Mucosa of descending colon (tissue), 3 donors: ENCODE measurements around the gene SEMA6B. TPM values are rescaled to one million over a fixed set of nuclear protein-coding genes. Genes with fewer than 3 reads are reported as not detected.

Experiments
- ATAC-seq: fragments of 200-7000 bp; cut with Tn5 transposase; one replicate; pipeline ENCODE4 v1.9.1; 2020; ENCODE audit warnings: mild to moderate bottlenecking, moderate library complexity
- DNase-seq, 3 donors: peaks; one replicate each; pipeline ENCODE4 v3.0.0-alpha.2; 2020
- H3K36me3 ChIP-seq: fragments of 200-600 bp; one replicate; pipeline ENCODE4 v1.8.0; 2021; ENCODE audit warnings: low read depth, mild to moderate bottlenecking
- H3K4me1 ChIP-seq: fragments of 200-600 bp; one replicate; pipeline ENCODE4 v1.8.0; 2021; ENCODE audit warnings: low read depth, mild to moderate bottlenecking
- H3K4me3 ChIP-seq: fragments of 200-600 bp; one replicate; pipeline ENCODE4 v1.8.0; 2021; ENCODE audit warnings: mild to moderate bottlenecking
- H3K9me3 ChIP-seq: fragments of 200-600 bp; one replicate; pipeline ENCODE4 v1.8.0; 2021; ENCODE audit warnings: mild to moderate bottlenecking
- CTCF ChIP-seq: fragments of 200-600 bp; IDR thresholded peaks from one replicate; pipeline ENCODE4 v1.8.0; 2022; ENCODE audit warnings: antibody characterized with exemption, mild to moderate bottlenecking
- intact Hi-C, 2 donors: fragments of 100-400 bp; cut with DNase I in 1 of 2; cut with micrococcal nuclease in 1 of 2; formaldehyde crosslinking; loops; one replicate each; pipeline versions ENCODE4 v1.11.0 to v1.11.1; 2022; cut with DNase I, micrococcal nuclease
- total RNA-seq, 3 donors: library from RNA; stranded (reverse); fragmentation: NEBNext Ultra II Directional in 2 of 3; extraction: Animal tissue kit (Norgen Biotek cat#: 25700) in 2 of 3; gene quantifications; one replicate each; pipeline versions ENCODE4 v1.2.1 to v1.2.4, GENCODE V29; 2021 to 2023
- donor health status: DM: no; HTN: no; CAD: no; lungs with moderate emphysema.
- donor health status: DM: no; HTN: no; CAD: no.
- donor health status: DM: no; HTN: yes; CAD: no.

The SEMA6B gene
- total RNA-seq, 3 donors from 2014 or later = 2.5 to 8.4 (median 5.9) TPM

- no peak for ATAC-seq
- Histone ChIP-seq H3K4me1 (no peaks in the 10 kb centered on the region), H3K9me3 (no peaks in the 10 kb centered on the region), H3K4me3 (no peak overlapping the region), H3K36me3 (no peaks in the 10 kb centered on the region)
- TF ChIP-seq CTCF = no peak
- intact Hi-C loops = no loop called here
- DNase-seq = no peak
These were observed 11.9 kb upstream of the SEMA6B start for GRCh38 chr19:4571305-4571917.

- Histone ChIP-seq H3K4me3 (no peak overlapping the region), H3K4me1 (no peaks in the 10 kb centered on the region), H3K36me3 (no peaks in the 10 kb centered on the region), H3K9me3 (no peaks in the 10 kb centered on the region)
- DNase-seq (no peak), ATAC-seq (no peak)
- intact Hi-C loops = no loop called here
- no peak for TF ChIP-seq CTCF
These were observed 11.4 kb upstream of the SEMA6B start for GRCh38 chr19:4570916-4571304.

GRCh38 chr19:4570402-4570801 is 10.9 kb upstream of the SEMA6B start:
- ATAC-seq = no peak

GRCh38 chr19:4568886-4569285 is 9.4 kb upstream of the SEMA6B start:
- intact Hi-C loops = loop anchor here in 1 of 2 donors (5.0 kb wide), 1 partner anchor 68 kb away; the partner anchor contains the start of gene TNFAIP8L1
- no peak for ATAC-seq

More at GRCh38 chr19:4570402-4570801, 10.9 kb upstream of the SEMA6B start:
- no peak for TF ChIP-seq CTCF
- no peaks in the 10 kb centered on the region for H3K4me1 ChIP-seq
- no peak overlapping the region for H3K4me3 ChIP-seq
- no peaks in the 10 kb centered on the region for H3K36me3 ChIP-seq
- intact Hi-C loops = no loop called here
- no peaks in the 10 kb centered on the region for H3K9me3 ChIP-seq
- no peak for DNase-seq

GRCh38 chr19:4567584-4568071 is 8.1 kb upstream of the SEMA6B start:
- intact Hi-C loops = loop anchor here in 1 of 2 donors (5.0 kb wide), 1 partner anchor 70 kb away; the partner anchor contains the start of gene TNFAIP8L1
- Histone ChIP-seq H3K4me3 (no peak overlapping the region), H3K9me3 (no peaks in the 10 kb centered on the region), H3K4me1 (no peaks in the 10 kb centered on the region), H3K36me3 (no peaks in the 10 kb centered on the region)
- TF ChIP-seq CTCF = peak; percentile 55
- ATAC-seq (peak; percentile 85), DNase-seq (peak; percentile 70 to 81 (median 76))

More at GRCh38 chr19:4568886-4569285, 9.4 kb upstream of the SEMA6B start:
- no peak for DNase-seq
- Histone ChIP-seq H3K4me1 (no peaks in the 10 kb centered on the region), H3K4me3 (no peak overlapping the region), H3K36me3 (no peaks in the 10 kb centered on the region), H3K9me3 (no peaks in the 10 kb centered on the region)
- TF ChIP-seq CTCF = no peak
